Measurements from ENCODE around the gene GRIN3A.
"Not testable (repeated sequence)": the region's sequence is repeated elsewhere in the genome, so short reads cannot be mapped to it uniquely, and the experiment has no call there.

Gene GRIN3A

DNA sequence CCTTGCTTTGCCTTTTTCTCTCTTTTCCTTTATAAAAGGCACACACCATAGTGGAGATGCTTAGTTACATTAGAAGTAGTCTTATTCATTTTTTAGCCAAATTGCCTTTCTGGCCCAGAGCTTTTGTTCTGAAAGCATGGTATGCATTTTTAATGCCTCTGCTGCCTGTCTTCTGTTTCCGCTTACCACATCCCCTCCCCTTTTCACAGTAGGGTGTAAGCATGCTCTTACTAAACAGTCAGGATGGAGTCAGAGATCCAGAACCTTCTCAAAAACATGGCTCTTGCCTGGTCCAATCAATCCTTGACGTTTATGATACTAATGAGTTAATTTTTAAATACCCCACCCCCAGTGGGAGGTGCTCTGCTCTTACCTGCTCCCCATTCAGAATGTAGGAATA, 166.1 kb downstream of the GRIN3A start:
- no peak for DNase-seq

GRCh38 chr9:101571114-101571513, 167.3 kb downstream of the GRIN3A start:
- DNase-seq, result no peak

DNA sequence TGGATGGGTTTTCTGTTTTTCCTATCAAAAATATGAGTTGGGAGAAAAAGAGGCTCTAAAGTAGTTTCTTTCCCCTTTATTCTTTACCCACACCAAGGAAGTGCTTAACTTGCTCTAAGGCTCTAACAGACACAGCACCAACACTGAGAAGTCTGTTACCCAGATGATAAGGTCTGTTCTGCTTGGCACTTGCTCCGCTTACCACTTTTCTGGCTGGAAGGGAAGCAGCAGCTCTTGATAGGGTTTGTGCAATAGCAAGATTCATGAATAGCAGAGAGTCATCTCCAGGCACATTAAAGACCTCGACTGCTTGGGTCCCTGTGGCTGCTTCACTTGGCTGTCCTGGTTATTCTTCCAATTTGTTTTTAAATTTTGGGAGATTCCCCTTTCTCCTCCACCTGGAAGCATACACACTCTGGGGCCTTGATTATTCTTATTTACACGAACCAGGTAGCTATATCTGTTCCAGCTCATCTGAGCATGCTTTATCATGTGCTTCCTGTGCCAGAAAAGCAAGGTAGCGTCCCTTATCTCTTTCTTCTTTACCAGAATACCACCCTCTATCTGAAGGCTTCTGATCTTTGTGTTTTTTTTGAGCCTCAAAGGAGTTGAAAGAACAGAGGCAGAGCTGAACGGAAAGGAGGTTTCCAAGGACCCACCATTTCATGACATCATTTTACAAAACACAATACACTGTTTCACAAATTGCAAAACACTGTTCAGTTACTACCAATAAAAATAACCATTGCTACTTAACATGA, 168.5 kb downstream of the GRIN3A start:
- no peak for DNase-seq

DNA sequence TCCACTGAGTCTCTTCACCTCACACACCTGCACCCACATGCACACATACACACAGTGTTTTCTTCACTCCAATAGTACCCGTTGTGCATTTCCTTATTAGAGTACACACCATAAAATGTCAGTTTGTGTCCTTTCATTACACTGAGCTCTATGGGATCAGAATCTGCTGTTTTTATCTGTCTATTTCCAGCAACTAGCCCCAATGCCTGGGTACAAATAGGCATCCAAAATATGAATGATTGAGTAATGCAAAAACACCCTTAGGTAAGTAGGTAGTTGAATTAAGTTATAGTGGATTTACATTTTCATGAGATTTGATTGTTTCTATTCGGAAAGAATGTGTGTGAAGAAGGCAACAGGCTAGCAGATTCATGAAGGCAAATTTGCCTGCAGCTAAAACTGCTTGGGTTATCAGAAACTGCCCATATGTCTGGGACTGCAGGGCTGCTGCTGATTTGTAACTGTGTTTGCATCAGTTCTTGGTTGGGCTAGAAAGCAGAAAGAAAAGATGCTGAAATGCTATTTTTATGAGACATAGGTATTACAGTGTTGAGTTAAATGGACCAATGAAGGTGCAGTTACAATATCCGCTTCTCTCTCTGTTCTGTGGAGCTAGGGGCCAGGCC, 170.6 kb downstream of the GRIN3A start:
- no peak for DNase-seq

- no peak for DNase-seq
Measured at GRCh38 chr9:101566904-101567724, 171.3 kb downstream of the GRIN3A start.

DNA sequence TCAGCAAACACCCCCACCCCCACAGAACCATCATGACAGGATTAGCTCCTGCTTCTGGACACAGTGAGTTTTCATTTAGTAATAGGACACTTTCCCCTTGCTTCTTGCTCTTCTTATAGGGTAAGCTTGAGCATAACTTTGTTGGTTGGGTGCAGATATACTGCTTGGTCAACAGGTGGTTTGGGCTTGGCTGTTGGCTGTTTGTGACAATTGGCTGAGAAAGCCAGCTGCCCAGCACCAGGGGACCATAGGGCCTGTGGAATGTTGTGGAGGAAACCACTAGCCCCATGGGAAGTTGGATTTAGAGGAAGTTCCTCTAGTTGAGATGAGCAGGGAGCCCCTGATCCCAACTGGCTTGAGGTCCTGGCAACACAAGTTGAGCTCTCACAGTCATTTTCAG, 174.2 kb downstream of the GRIN3A start:
- no peak for DNase-seq

DNA sequence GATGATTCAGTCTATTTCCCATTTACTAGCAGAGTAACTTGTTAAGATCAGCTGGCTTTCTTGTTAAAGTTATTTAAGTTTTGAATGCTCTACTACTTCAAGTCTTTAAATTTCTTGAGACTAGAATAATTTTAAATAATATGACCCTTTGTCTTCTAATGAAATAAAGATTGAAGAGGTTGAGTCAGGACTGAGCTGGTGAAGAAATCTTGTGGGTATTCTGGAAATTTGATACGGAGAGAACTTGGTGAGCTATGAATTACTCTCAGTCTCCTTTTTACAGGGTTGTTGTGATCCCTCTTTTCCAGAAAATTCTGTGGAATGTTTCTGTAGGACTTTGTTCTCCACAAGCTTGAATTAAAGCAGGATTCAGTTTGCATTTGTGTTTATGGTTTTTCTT, 175.5 kb downstream of the GRIN3A start:
- DNase-seq, result no peak

DNA sequence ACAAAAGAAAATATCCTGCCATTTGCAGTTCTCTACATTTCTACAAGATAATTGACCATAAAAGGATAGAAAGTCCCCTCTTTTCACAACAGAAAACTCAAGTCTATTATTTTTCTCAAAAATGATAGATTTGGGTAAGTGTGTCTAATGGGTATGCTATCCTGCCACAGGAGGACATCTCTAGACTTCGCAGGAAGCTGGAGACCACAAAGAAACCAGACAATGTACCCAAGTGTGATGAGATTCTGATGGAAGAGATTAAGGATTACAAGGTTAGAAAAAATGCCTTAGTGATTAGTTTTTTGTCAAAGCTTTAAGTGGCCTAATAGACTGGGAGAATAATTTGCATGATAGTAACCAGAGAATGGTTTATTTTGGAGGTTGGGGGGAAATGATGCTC, 176.7 kb downstream of the GRIN3A start:
- DNase-seq, result no peak

- not testable (repeated sequence) for DNase-seq
Measured at GRCh38 chr9:101549472-101550098, 188.9 kb downstream of the GRIN3A start.

DNA sequence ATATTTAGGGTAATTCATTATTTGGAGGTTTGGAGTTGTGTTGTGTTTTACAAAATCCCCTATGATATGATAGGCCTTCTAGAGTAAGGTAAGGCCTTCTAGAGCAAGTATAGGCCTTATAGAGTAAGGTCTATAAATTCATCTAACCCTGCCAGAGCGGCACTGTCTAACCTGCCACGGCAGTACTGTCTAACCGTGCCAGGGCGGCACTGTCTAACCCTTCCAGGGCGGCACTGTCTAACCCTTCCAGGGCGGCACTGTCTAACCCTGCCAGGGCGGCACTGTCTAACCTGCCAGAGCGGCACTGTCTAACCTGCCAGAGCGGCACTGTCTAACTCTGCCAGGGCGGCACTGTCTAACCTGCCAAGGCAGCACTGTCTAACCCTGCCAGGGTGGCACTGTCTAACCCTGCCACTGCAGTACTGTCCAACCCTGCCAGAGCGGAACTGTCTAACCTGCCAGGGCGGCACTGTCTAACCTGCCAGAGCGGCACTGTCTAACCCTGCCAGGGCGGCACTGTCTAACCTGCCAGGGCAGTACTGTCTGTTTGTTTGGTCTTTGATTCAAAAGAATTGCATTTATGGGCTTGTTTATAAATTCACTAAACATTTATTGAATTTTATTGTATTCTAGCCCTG, 195.2 kb downstream of the GRIN3A start:
- no peak for DNase-seq

DNA sequence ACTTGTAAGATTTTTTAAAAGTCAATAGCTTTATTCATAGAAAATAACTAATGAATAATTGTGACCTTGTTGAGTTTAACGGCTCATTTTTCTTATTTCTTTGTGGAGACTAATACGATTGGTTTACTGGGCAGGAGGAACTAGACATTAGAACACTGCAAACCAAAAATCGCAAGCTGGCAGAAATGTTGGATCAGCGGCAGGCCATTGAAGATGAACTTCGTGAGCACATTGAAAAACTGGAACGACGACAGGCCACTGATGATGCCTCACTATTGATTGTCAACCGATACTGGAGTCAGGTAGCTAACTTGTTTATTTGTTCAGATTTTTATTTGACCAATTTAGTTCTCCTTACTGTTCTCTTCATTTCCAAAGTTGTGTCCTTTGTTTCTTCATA, 198.4 kb downstream of the GRIN3A start:
- DNase-seq, result no peak

DNA sequence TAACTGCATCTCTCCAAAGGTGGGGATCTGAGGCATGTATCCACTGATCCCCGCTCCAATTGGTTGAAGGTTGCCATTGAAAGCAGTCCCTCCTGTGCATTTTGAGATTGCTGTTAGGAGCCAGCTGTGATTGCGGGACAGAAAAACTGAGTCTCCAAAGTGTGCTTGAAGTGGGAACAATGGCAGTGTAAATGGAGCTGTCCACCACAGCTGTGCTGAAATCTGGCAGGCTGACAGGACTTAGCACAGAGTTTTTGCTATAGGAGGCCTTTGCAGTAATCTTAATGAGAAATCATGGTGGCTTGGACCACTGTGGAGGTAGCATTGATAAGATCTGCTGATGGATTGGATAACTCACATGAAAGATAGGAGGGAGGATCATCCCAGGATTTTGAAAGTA, 201.5 kb downstream of the GRIN3A start:
- no peak for DNase-seq

DNA sequence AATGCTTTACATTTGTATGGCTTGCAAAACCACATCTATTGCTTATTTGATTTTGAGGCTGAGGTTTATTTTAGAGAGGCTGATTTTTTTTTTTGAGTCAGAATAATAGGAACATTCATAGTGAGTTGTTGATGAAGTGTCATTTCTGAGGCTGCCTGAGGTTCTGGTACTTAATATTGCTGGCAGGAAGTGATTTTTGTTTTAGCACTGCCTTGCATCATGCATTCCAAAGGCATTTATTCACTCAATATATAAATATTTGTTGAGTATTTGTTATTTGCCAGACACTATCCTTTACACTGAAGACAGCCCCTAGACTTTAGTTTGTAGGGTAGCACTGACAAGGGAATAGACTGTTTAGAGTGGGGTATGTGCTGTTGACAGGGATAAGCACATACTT, 202.1 kb downstream of the GRIN3A start:
- DNase-seq, result no peak

DNA sequence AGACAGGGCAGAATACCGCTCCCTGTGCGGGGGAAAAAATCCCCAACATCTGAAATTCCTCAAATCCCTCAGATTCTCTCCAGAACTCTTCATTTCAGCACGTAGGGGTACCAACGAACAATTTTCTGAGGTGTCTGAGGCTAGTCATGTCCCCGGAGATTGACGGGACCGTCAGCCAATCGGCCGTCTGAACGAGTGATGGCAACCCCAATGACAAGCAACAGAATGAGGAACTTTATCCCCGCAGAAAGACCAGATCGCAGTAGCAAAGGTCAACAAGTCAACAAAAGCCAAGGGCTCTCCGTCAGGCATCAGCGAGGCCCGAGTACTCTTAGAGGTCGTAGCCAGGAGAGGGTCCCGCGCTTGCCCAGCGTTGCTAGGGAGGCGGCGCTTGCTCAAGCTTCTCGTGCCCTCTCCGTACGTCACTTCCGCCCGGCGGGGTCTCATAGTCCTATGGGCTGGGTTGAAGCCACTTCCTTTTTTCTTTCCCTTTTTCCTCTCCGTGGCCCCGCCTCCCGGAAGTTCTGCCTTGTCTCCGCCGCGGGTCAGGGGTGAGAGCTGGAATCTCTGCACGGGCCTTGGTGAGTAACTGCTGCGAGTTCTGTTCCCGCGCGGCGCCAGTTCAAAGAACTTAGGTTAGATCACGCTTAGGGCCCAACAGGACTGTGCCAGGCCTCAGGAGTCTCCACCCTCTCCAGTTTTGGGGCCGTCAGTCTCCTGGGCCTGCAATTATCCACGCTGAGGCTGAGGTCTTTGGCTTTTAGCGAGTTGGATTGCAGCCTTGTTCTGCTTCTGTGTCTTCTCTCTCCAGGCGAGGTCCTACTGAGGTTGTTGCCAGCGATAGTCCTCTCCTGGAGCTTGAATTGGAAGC, 204.9 kb downstream of the GRIN3A start, which contains the start of gene RNF20:
Gene RNF20 (plus strand): TSS at position 520 of the 871 bp plus-strand sequence. CDS start 1,571 bp downstream, outside the sequence.
- peak; percentile 98 for DNase-seq

DNA sequence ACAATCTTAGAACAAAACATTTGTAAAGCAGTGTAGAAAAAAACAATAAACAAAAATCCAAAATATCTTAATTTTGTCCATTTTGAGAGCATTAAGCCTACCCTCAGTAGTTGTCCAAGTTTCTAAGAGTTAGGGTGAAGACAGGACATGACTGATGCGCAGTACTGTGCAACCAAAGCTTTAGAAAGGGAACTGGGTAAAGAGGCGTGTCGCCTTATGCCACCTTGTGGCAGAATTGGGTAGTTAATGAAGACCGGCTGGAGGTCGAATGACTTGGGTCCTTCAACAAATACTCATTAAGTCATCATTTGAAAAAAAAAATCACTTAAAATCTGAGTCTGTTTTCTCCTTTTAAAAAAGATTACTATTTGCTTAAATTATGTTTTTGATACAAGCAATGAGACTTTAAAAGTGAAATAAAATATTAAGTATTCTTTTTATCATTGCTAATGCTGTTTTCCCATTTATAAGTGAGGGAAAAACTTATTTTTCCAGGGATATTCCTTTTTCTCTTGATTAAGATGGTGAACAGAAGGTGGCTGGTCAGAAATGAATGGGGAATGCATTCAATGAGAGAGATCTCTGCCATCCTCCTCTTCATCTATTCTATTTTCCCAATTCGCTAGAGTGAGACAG, 208.3 kb downstream of the GRIN3A start:
- peak; percentile 54 for DNase-seq

- no peak for DNase-seq
Measured at GRCh38 chr9:101528015-101528414, 210.4 kb downstream of the GRIN3A start.

DNA sequence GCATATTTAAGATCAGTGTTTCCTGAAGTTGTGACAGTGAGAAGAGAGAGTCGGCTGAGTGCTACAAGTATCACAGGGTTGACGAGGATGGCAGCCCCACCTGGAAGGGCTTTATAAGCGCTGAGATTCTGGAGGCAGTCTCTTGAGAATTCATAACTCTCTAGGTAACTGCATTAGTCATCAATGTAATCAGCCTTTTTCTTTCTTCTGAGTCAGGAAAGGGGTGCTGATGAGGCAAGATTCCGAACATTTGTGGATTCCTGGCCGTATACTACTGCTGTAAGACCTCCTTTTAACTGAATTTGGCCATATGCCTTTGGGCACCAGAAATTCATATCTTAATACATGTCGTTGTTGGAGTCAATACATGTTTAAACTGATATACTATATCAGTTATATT, 211.4 kb downstream of the GRIN3A start:
- no peak for DNase-seq

DNA sequence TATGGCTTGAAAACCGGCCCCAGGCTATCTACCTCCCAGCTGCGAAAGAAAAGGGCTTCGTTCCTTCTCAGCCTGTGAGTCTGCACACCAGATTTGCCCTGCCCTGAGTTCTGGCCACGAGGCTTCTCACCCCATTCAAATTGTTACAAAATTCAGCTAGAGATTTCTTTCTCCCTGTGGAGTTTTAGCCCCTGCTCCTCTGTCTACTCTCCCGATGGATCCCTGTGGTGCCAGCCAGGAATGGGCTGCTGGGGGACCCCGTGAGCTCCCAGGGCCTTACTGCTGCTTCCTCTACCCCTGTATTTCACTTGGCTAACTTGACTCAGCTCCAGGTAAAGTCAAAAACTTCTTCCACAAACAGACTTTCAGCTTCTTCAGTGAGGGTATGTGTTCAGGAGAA, 214.1 kb downstream of the GRIN3A start:
- no peak for DNase-seq

Data from NCI-H1105 (cell line).